GM13976 (cell line): ENCODE results near the gene TRPV5.

Source experiments
- DNase-seq: peaks from one replicate; pipeline ENCODE4 v3.0.0; 2012; ENCODE audit warnings: low spot score
- CTCF ChIP-seq: IDR thresholded peaks from 2 replicates; pipeline ENCODE4 v1.5.1; 2012; ENCODE audit warnings: borderline replicate concordance, mild to moderate bottlenecking; ENCODE audit not compliant: insufficient read depth; ENCODE audit errors: extremely low read depth, missing control alignments, control extremely low read depth
- in situ Hi-C: fragments of 300-500 bp; cut with MboI; formaldehyde crosslinking; loops from one replicate; pipeline ENCODE4 v1.12.0; 2022; ENCODE audit warnings: low sequenced_read_pairs, mixed read lengths, inconsistent platforms; ENCODE audit not compliant: unreplicated experiment

TRPV5 gene

GRCh38 chr7:142870566-142871259 lies 62.8 kb downstream of the TRPV5 start:
- no peak for TF ChIP-seq CTCF
- no peak for DNase-seq
- in situ Hi-C loops = loop anchor here (10.0 kb wide), 1 partner anchor 134 kb away; no protein-coding TSS in a partner anchor

DNA sequence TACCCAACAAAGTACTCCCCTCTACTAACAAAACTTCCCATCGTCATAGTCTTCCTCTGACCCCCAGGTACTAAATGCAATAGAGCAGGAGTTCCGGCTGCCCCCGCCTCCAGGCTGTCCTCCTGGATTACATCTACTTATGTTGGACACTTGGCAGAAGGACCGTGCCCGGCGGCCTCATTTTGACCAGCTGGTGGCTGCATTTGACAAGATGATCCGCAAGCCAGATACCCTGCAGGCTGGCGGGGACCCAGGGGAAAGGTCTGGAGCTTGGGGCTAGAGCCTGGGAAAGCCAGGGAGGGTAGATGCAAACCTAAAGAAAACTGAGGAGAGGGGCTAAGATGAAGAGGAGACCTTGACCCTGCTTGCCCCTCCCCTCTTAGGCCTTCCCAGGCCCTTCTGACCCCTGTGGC lies 63.4 kb downstream of the TRPV5 start:
- in situ Hi-C loops = loop anchor here (10.0 kb wide), 1 partner anchor 135 kb away; no protein-coding TSS in a partner anchor
- no peak for DNase-seq
- TF ChIP-seq CTCF = no peak

GRCh38 chr7:142869434-142869833 lies 64.1 kb downstream of the TRPV5 start:
- TF ChIP-seq CTCF = no peak
- in situ Hi-C loops = no loop called here
- DNase-seq = no peak

GRCh38 chr7:142868986-142869415 lies 64.5 kb downstream of the TRPV5 start:
- in situ Hi-C loops = no loop called here
- DNase-seq = no peak
- TF ChIP-seq CTCF = no peak

- no peak for DNase-seq
- in situ Hi-C loops = no loop called here
Measured at GRCh38 chr7:142868188-142868985, 65.2 kb downstream of the TRPV5 start.

More at GRCh38 chr7:142868188-142868985, 65.2 kb downstream of the TRPV5 start:
- TF ChIP-seq CTCF = no peak
